ENCODE measurements around the gene RPL37A. TPM values are rescaled to one million over a fixed set of nuclear protein-coding genes. Genes with fewer than 3 reads are reported as not detected.

Gene RPL37A
- total RNA-seq, 2 experiments from 2014 or later = 4,110 to 4,316 TPM

- no peak for DNase-seq
- H3K4me3 Mint-ChIP-seq = no peak overlapping the region
- ChIA-PET CTCF (interaction anchor here (1.0 to 1.4 kb wide), 2 partner anchors 96 to 136 kb away, joined by 3 to 4 read pairs; no protein-coding TSS in a partner anchor), POLR2A (no interaction called here)
- no peaks in the 10 kb centered on the region for H3K9me3 Mint-ChIP-seq
- H3K27ac Mint-ChIP-seq = no peak overlapping the region
- no peaks in the 10 kb centered on the region for H3K4me1 Mint-ChIP-seq (ENCODE audit: low read depth)
- H3K27me3 Mint-ChIP-seq = peaks cover 5% of the 10 kb centered on the region
- intact Hi-C loops (cut with micrococcal nuclease) = no loop called here
- no peak for ATAC-seq
- TF ChIP-seq CTCF (IDR thresholded peaks at IDR 0.05) = no peak
- no peaks in the 10 kb centered on the region for H3K36me3 Mint-ChIP-seq (ENCODE audit: low read depth)
Observed at GRCh38 chr2:216546241-216546640, 47.6 kb downstream of the RPL37A start.

DNA sequence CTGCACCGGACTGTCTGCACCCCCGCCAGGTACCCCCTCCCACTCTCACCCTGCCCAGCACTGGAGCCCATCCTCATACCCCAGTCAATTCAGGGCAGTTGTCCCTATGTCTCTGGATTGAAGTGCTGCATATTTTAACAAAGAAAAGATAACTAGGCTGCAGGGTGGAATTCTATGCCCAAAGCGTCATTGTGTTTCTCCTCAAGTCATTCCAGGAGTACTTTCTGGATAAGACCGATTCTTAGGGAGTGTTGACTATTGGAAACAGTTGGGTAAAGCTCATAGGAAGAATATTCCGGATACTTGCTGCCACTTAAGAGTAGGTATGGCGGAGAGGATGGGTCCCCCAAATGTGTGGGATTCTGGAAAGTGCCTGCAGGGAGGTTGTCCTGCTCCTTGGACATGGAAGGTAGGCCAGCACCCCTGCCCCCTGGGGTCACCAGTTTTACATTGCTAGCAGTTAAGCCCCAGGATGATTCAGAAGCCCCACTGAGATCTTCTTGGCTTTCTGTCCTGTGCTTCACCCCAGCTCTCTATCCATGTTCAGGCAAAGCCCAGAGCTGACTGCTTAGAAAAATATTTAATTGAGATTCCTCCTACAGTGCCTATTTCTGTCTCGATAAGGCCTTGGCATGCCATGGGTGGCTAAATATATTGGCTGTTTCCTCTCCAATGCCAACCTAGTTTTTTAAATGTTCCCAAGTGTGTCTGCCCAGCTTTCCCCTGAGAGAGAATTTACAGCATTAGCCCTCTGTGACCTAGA is 48.2 kb downstream of the RPL37A start:
- TF ChIP-seq CTCF (IDR thresholded peaks at IDR 0.05) = no peak
- Mint-ChIP-seq H3K27me3 (peaks cover 5% of the 10 kb centered on the region), H3K27ac (no peak overlapping the region), H3K36me3 (ENCODE audit: low read depth) (no peaks in the 10 kb centered on the region), H3K4me1 (ENCODE audit: low read depth) (no peaks in the 10 kb centered on the region), H3K4me3 (no peak overlapping the region), H3K9me3 (no peaks in the 10 kb centered on the region)
- ChIA-PET POLR2A (no interaction called here), CTCF (interaction anchor here (1.4 kb wide), 1 partner anchor 136 kb away, joined by 4 read pairs; no protein-coding TSS in a partner anchor)
- ATAC-seq = no peak
- intact Hi-C loops (cut with micrococcal nuclease) = no loop called here
- no peak for DNase-seq

DNA sequence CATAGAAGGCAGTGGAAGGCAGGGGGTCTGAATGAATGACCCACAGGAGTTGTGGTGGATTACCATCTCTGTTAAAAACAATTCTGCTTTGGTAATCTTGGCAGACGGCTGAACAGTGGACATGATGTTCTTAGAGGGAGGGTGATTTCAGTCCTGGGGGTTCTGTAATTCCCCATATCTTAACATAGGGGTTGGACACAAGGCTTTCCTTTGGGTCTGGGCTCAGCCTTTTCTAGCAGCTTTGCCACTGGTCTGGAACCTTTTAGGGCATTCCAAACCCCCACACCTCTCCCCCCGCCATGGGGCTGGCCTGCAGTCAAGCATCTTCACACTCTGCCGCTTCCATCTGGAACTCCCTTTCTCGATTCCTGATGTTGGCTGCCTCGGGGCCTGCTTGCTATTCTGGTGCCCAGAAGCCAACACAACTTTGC is 50.3 kb downstream of the RPL37A start:
- no peak for TF ChIP-seq CTCF (IDR thresholded peaks at IDR 0.05)
- intact Hi-C loops (cut with micrococcal nuclease) = no loop called here
- CTCF ChIA-PET = no interaction called here

DNA sequence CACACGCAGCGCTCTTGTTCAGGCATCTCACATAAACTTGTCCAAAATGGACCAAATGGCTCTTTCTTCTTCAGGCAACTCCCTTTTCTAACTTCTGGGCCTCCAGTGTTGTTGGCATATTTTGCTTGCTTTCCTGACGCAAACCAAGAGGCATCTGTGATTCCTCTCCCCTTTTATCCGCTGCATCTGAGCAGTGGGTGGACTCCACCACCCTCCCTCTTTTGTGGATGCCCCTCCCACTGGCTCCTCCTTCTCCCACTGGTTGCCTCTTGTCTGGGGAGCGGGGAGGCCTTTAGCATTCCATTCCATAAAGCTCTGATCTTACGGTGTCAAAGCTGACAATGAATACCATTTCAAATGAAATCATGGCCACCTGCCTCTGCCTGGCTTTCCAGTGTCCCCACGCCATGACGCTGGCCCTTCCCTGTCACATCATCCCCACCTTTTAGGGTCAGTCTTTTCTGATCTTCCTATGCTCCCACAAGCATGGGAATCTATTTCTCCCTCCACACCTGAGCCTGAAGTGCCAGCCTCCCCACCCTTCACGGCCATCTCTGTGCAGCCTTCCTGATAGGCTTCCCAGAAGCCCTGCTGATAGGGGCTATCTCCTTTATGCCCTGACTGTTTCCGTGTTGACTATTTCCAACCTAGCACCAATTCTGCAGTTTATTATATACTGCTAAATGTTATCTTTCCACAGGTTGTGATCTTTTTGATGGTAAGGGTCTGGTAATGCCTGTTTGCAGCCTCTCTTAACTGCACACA is 51.5 kb downstream of the RPL37A start:
- POLR2A ChIA-PET = no interaction called here

More for the DNA sequence above, 50.3 kb downstream of the RPL37A start:
- DNase-seq (no peak), ATAC-seq (no peak)
- Mint-ChIP-seq H3K9me3 (no peaks in the 10 kb centered on the region), H3K27me3 (peaks cover 5% of the 10 kb centered on the region), H3K27ac (no peak overlapping the region), H3K4me3 (no peak overlapping the region), H3K36me3 (ENCODE audit: low read depth) (no peaks in the 10 kb centered on the region), H3K4me1 (ENCODE audit: low read depth) (no peaks in the 10 kb centered on the region)
- POLR2A ChIA-PET = no interaction called here

More for the DNA sequence above, 51.5 kb downstream of the RPL37A start:
- H3K36me3 Mint-ChIP-seq (ENCODE audit: low read depth) = no peaks in the 10 kb centered on the region
- no peak for TF ChIP-seq CTCF (IDR thresholded peaks at IDR 0.05)
- H3K27ac Mint-ChIP-seq = no peak overlapping the region
- H3K27me3 Mint-ChIP-seq = peaks cover 2% of the 10 kb centered on the region
- no peaks in the 10 kb centered on the region for H3K9me3 Mint-ChIP-seq
- peaks cover 7% of the 10 kb centered on the region for H3K4me1 Mint-ChIP-seq (ENCODE audit: low read depth)
- intact Hi-C loops (cut with micrococcal nuclease) = no loop called here
- H3K4me3 Mint-ChIP-seq = no peak overlapping the region
- DNase-seq (no peak), ATAC-seq (no peak)
- CTCF ChIA-PET = interaction anchor here (0.9 kb wide), 1 partner anchor 117 kb away, joined by 3 read pairs; no protein-coding TSS in a partner anchor

Data from activated CD8-positive, alpha-beta T cell treated with anti-CD3 and anti-CD28 coated beads for 36 hours (primary cell).